SU-DHL-6 (cell line): ENCODE results near the gene TEX9.

Source experiments
- EZH2phosphoT487 ChIP-seq: fragments of 200-600 bp; sonication (generic), shearing (Covaris generic); conservative IDR thresholded peaks from 2 replicates; pipeline ENCODE4 v1.6.1; 2018; ENCODE audit warnings: mild to moderate bottlenecking, antibody characterized with exemption, low read length, moderate library complexity, mixed read lengths
- TF ChIP-seq, protein P1 (sequence below): fragments of 200-600 bp; sonication (generic); IDR thresholded peaks from one replicate; pipeline ENCODE4 v1.5.1; 2017; ENCODE audit warnings: antibody characterized with exemption, mild to moderate bottlenecking, low read length, moderate library complexity; ENCODE audit not compliant: insufficient read depth, poor library complexity, severe bottlenecking

DNA sequence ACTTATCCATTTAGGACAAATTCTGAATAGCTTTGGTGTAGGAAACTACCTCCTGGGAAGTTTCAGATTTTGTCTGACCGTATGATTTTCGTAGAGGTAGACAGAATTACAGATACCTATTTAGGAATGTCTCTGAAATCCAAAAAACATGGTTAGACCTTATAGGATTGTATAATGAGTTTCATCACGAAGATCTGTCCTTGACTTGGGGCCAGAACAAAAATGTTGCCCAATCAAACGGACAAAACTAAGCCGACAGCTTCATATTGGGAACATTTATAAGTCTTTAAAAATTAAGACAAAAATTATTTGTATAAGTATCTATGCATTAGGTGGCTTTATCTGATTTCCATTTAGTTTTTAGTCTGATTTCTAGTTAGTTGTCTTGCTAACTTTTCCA is 67.1 kb downstream of the TEX9 start:
- TF ChIP-seq, protein P1, sequence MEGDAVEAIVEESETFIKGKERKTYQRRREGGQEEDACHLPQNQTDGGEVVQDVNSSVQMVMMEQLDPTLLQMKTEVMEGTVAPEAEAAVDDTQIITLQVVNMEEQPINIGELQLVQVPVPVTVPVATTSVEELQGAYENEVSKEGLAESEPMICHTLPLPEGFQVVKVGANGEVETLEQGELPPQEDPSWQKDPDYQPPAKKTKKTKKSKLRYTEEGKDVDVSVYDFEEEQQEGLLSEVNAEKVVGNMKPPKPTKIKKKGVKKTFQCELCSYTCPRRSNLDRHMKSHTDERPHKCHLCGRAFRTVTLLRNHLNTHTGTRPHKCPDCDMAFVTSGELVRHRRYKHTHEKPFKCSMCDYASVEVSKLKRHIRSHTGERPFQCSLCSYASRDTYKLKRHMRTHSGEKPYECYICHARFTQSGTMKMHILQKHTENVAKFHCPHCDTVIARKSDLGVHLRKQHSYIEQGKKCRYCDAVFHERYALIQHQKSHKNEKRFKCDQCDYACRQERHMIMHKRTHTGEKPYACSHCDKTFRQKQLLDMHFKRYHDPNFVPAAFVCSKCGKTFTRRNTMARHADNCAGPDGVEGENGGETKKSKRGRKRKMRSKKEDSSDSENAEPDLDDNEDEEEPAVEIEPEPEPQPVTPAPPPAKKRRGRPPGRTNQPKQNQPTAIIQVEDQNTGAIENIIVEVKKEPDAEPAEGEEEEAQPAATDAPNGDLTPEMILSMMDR = no peak
- TF ChIP-seq EZH2phosphoT487 = no peak
